ENCODE results near the gene HAPSTR1. TPM values are rescaled to one million over a fixed set of nuclear protein-coding genes. Genes with fewer than 3 reads are reported as not detected.

HAPSTR1 gene
- total and polyA plus RNA-seq, 2 of the 13 experiments (the other 11 are each of a cell fraction or from before 2014, with no cell fraction given): 25.2 to 83.2 TPM

- TF ChIP-seq IRF9 (CRISPR knock-in tag; IDR thresholded peaks at IDR 0.05; ENCODE audit: borderline replicate concordance) (no peak), ZNF580 (CRISPR knock-in tag; IDR thresholded peaks at IDR 0.05; ENCODE audit: borderline replicate concordance, low read depth) (0 out of 2 replicates have a peak, but pooled peaks have one; percentile 18), EZH2 (conservative IDR thresholded peaks at IDR 0.05; ENCODE audit: low read depth, low read length) (no peak), MED8 (CRISPR knock-in tag; IDR thresholded peaks at IDR 0.05; ENCODE audit: insufficient replicate concordance) (no peak), CENPBD1 (CRISPR knock-in tag; IDR thresholded peaks at IDR 0.05; ENCODE audit: borderline replicate concordance, low read depth) (no peak), ZNF652 (CRISPR knock-in tag; IDR thresholded peaks at IDR 0.05; ENCODE audit: borderline replicate concordance, low read depth) (no peak), ZNF891 (CRISPR knock-in tag; IDR thresholded peaks at IDR 0.05) (0 out of 2 replicates have a peak, but pooled peaks have one; percentile 13), ZNF558 (CRISPR knock-in tag; IDR thresholded peaks at IDR 0.05; ENCODE audit: borderline replicate concordance) (no peak), ZNF576 (CRISPR knock-in tag; IDR thresholded peaks at IDR 0.05) (no peak), ZNF800 (CRISPR knock-in tag; IDR thresholded peaks at IDR 0.05) (no peak), BHLHE40 (IDR thresholded peaks at IDR 0.05; ENCODE audit: low read length) (peak; percentile 59; the same call in 1 of the 2 replicates), ZNF512B (CRISPR knock-in tag; IDR thresholded peaks at IDR 0.05; ENCODE audit: borderline replicate concordance) (no peak), MIER2 (CRISPR knock-in tag; IDR thresholded peaks at IDR 0.05) (no peak), MED1 (CRISPR knock-in tag; IDR thresholded peaks at IDR 0.05) (peak; percentile 32; the same call in 1 of the 2 replicates), ZBTB25 (CRISPR knock-in tag; IDR thresholded peaks at IDR 0.05) (no peak), PTBP1 (IDR thresholded peaks at IDR 0.05; ENCODE audit: low read depth, low read length, poor library complexity, severe bottlenecking) (peak; percentile 67), TAF15 (IDR thresholded peaks at IDR 0.05; ENCODE audit: low read depth, low read length, poor library complexity, severe bottlenecking) (no peak), ZNF883 (CRISPR knock-in tag; IDR thresholded peaks at IDR 0.05; ENCODE audit: not compliant biosample characterization) (peak; percentile 88), NR2C2 (CRISPR knock-in tag; IDR thresholded peaks at IDR 0.05; ENCODE audit: borderline replicate concordance) (no peak), EP300 (IDR thresholded peaks at IDR 0.05; ENCODE audit: low read depth in 2 of 2, low read length in 2 of 2) (no peak), EP300 (CRISPR knock-in tag; IDR thresholded peaks at IDR 0.05; ENCODE audit: borderline replicate concordance) (no peak)
Observed at GRCh38 chr16:9134739-9135138, 43.3 kb downstream of the HAPSTR1 start (continued).
